GM20000 (cell line): ENCODE measurements around the gene CAPN10.

Source experiments
- DNase-seq: peaks from one replicate; pipeline ENCODE4 v3.0.0; 2012; ENCODE audit warnings: low spot score
- TF ChIP-seq, protein P1 (sequence below): IDR thresholded peaks from 2 replicates; pipeline ENCODE4 v1.5.1; 2012; ENCODE audit warnings: mild to moderate bottlenecking, control low read depth; ENCODE audit errors: extremely low read depth, missing control alignments

CAPN10 gene

DNA sequence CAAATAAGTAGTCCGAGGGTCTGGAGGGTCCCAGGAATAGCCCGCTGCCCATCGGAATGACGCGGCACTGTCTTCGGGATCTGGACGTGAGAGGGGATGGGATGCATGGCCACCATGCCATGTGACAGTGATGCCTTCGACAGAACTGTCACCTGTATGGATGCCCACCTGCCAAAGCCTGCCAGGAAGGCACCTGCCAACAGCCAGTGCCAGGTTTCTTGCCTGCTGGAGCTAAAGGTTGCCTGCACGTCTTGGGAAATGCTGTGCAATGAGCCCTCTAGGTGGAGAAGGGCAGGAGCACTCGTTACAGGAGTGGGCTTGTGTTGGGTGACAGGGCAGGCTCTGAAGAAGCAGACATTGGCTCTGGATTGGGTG is 59.3 kb downstream of the CAPN10 start:
- DNase-seq, result peak; percentile 29
- TF ChIP-seq, protein P1, sequence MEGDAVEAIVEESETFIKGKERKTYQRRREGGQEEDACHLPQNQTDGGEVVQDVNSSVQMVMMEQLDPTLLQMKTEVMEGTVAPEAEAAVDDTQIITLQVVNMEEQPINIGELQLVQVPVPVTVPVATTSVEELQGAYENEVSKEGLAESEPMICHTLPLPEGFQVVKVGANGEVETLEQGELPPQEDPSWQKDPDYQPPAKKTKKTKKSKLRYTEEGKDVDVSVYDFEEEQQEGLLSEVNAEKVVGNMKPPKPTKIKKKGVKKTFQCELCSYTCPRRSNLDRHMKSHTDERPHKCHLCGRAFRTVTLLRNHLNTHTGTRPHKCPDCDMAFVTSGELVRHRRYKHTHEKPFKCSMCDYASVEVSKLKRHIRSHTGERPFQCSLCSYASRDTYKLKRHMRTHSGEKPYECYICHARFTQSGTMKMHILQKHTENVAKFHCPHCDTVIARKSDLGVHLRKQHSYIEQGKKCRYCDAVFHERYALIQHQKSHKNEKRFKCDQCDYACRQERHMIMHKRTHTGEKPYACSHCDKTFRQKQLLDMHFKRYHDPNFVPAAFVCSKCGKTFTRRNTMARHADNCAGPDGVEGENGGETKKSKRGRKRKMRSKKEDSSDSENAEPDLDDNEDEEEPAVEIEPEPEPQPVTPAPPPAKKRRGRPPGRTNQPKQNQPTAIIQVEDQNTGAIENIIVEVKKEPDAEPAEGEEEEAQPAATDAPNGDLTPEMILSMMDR, result no peak

DNA sequence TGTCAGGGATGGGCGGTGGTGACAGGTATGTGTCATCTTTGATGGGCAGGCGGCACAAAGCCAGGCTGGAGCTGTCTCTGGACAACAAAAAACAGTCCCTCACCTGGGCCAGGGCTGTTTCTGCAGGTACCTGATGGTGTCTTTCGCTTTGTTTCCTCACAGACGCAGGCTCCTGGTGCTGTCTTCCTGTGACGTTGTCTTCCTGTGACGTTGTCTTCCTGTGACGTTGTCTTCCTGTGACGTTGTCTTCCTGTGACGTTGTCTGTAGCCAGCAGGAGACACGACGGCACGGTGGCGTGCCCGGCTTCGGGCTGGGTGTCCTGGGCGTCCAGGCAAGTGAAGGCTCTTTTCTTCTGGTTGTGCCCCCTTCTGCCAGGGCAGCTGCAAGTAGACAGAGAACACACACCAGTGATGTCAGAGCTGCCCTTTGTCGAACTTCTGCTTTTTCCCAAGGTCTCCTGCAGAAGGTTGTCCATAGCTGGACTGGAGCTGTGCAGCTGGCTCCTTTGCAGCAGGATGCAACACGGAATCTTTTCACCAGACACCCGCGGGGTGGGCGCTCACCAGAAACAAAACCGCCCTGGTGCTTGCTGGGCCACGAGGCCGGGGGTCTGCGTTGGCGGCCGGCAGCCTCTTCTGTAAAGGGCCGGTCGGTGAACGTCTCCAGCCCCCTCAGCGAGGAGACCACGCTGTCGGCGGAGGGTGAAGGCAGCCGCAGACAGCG is 59.8 kb downstream of the CAPN10 start:
- TF ChIP-seq, protein P1, result no peak
- no peak for DNase-seq

- TF ChIP-seq, protein P1, result no peak
- DNase-seq, result no peak
Observed at GRCh38 chr2:240646900-240647502, 60.5 kb downstream of the CAPN10 start.

GRCh38 chr2:240647503-240648154 is 61.1 kb downstream of the CAPN10 start:
- TF ChIP-seq, protein P1, result no peak
- no peak for DNase-seq

GRCh38 chr2:240648155-240648649 is 61.7 kb downstream of the CAPN10 start:
- DNase-seq, result no peak
- TF ChIP-seq, protein P1, result no peak
